Mammary epithelial cell (primary cell): ENCODE data around the gene SLC15A3.

ENCODE experiments used
- CTCF ChIP-seq, 2 donors: IDR thresholded peaks in 1 of 2; conservative IDR thresholded peaks in 1 of 2; 2 replicates each; pipeline ENCODE4 v1.5.1; 2011 to 2012; ENCODE audit warnings: inconsistent platforms in 2 of 2, low read length in 2 of 2, mild to moderate bottlenecking in 2 of 2, control low read depth in 1 of 2, low read depth in 1 of 2; ENCODE audit not compliant: insufficient read depth in 1 of 2; ENCODE audit errors: extremely low read depth in 1 of 2
- EZH2 ChIP-seq: IDR thresholded peaks from 2 replicates; pipeline ENCODE4 v1.6.1; 2012; ENCODE audit warnings: low read length, inconsistent platforms, borderline replicate concordance

GRCh38 chr11:60970369-60970774, 18.4 kb upstream of the SLC15A3 start:
- TF ChIP-seq CTCF (conservative IDR thresholded peaks at IDR 0.05 in 1 of 2, IDR thresholded peaks at IDR 0.05 in 1 of 2; ENCODE audit: extremely low read depth in 1 of 2, insufficient read depth in 1 of 2, low read depth in 1 of 2, low read length in 2 of 2) (peak; percentile 91 to 94), EZH2 (no peak)
